Activated CD4-positive, alpha-beta memory T cell treated with anti-CD3 and anti-CD28 coated beads for 36 hours (primary cell): ENCODE measurements around the gene WDFY4. TPM values are rescaled to one million over a fixed set of nuclear protein-coding genes. Genes with fewer than 3 reads are reported as not detected.

Experiments used
- CTCF ChIA-PET: fragments of 350-600 bp; sonication (Branson Sonifier 250); formaldehyde crosslinking; loops from one replicate; lab custom pipeline; 2021; ENCODE audit warnings: antibody characterized with exemption, inconsistent platforms; lab: Charles Lee
- POLR2A ChIA-PET: fragments of 350-600 bp; sonication (Branson Sonifier 250); formaldehyde crosslinking; loops from one replicate; lab custom pipeline; 2021; ENCODE audit warnings: antibody characterized with exemption; lab: Charles Lee
- DNase-seq: peaks from one replicate; pipeline ENCODE4 v3.0.0-alpha.2; 2020
- H3K27ac Mint-ChIP-seq: one replicate; pipeline ENCODE4 v1.8.0; 2021; ENCODE audit warnings: mixed read lengths
- H3K27me3 Mint-ChIP-seq: one replicate; pipeline ENCODE4 v1.8.0; 2021; ENCODE audit warnings: mixed read lengths
- H3K36me3 Mint-ChIP-seq: one replicate; pipeline ENCODE4 v1.8.0; 2021; ENCODE audit warnings: mixed read lengths
- H3K4me1 Mint-ChIP-seq: one replicate; pipeline ENCODE4 v1.8.0; 2021; ENCODE audit warnings: low read depth, mixed read lengths
- H3K4me3 Mint-ChIP-seq: one replicate; pipeline ENCODE4 v1.8.0; 2021; ENCODE audit warnings: mild to moderate bottlenecking, mixed read lengths
- H3K9me3 Mint-ChIP-seq: one replicate; pipeline ENCODE4 v1.8.0; 2021; ENCODE audit warnings: mixed read lengths
- intact Hi-C: fragments of 100-400 bp; cut with micrococcal nuclease; formaldehyde crosslinking; loops from one replicate; pipeline ENCODE4 v1.15.1; 2023
- total RNA-seq, 2 experiments: library from RNA; stranded (reverse); gene quantifications; one replicate each; pipeline ENCODE4 v1.2.3, GENCODE V29; 2021

WDFY4 gene
- total RNA-seq, 2 experiments from 2014 or later: not detected

GRCh38 chr10:48775206-48775517, 90.5 kb downstream of the WDFY4 start:
- H3K4me3 Mint-ChIP-seq: no peak overlapping the region
- intact Hi-C loops: no loop called here
- POLR2A ChIA-PET: no interaction called here
- CTCF ChIA-PET: no interaction called here
- H3K27ac Mint-ChIP-seq: no peak overlapping the region
- H3K27me3 Mint-ChIP-seq: no peaks in the 10 kb centered on the region
- no peaks in the 10 kb centered on the region for H3K36me3 Mint-ChIP-seq
- H3K4me1 Mint-ChIP-seq: no peaks in the 10 kb centered on the region
- H3K9me3 Mint-ChIP-seq: no peaks in the 10 kb centered on the region
- no peak for DNase-seq

GRCh38 chr10:48776005-48776522, 91.4 kb downstream of the WDFY4 start:
- Mint-ChIP-seq H3K4me1 (no peaks in the 10 kb centered on the region), H3K27ac (no peak overlapping the region), H3K9me3 (no peaks in the 10 kb centered on the region), H3K4me3 (no peak overlapping the region), H3K27me3 (no peaks in the 10 kb centered on the region), H3K36me3 (no peaks in the 10 kb centered on the region)
- ChIA-PET POLR2A (no interaction called here), CTCF (no interaction called here)
- intact Hi-C loops: no loop called here
- DNase-seq: no peak

GRCh38 chr10:48776528-48776927, 91.9 kb downstream of the WDFY4 start:
- no peak overlapping the region for H3K4me3 Mint-ChIP-seq
- H3K9me3 Mint-ChIP-seq: no peaks in the 10 kb centered on the region
- DNase-seq: no peak
- ChIA-PET CTCF (no interaction called here), POLR2A (no interaction called here)
- no peaks in the 10 kb centered on the region for H3K27me3 Mint-ChIP-seq
- no peaks in the 10 kb centered on the region for H3K4me1 Mint-ChIP-seq
- intact Hi-C loops: no loop called here
- H3K36me3 Mint-ChIP-seq: no peaks in the 10 kb centered on the region
- H3K27ac Mint-ChIP-seq: no peak overlapping the region

- CTCF ChIA-PET: interaction anchor here (1.5 kb wide), 1 partner anchor 119 kb away, joined by 4 read pairs; no protein-coding TSS in a partner anchor
- H3K9me3 Mint-ChIP-seq: no peaks in the 10 kb centered on the region
- H3K4me1 Mint-ChIP-seq: no peaks in the 10 kb centered on the region
These were observed 92.4 kb downstream of the WDFY4 start for GRCh38 chr10:48777110-48777509.

GRCh38 chr10:48778193-48778857, 93.7 kb downstream of the WDFY4 start:
- no peaks in the 10 kb centered on the region for H3K27me3 Mint-ChIP-seq
- H3K4me1 Mint-ChIP-seq: no peaks in the 10 kb centered on the region
- H3K36me3 Mint-ChIP-seq: no peaks in the 10 kb centered on the region
- ChIA-PET POLR2A (no interaction called here), CTCF (interaction anchor here (1.5 kb wide), 1 partner anchor 120 kb away, joined by 4 read pairs; no protein-coding TSS in a partner anchor)
- intact Hi-C loops: no loop called here
- no peak for DNase-seq
- no peaks in the 10 kb centered on the region for H3K9me3 Mint-ChIP-seq
- no peak overlapping the region for H3K4me3 Mint-ChIP-seq
- no peak overlapping the region for H3K27ac Mint-ChIP-seq

More at GRCh38 chr10:48777110-48777509, 92.4 kb downstream of the WDFY4 start:
- no peaks in the 10 kb centered on the region for H3K27me3 Mint-ChIP-seq
- H3K27ac Mint-ChIP-seq: no peak overlapping the region
- no peak overlapping the region for H3K4me3 Mint-ChIP-seq
- DNase-seq: no peak
- POLR2A ChIA-PET: no interaction called here
- H3K36me3 Mint-ChIP-seq: no peaks in the 10 kb centered on the region
- intact Hi-C loops: no loop called here

GRCh38 chr10:48779077-48779476, 94.4 kb downstream of the WDFY4 start:
- Mint-ChIP-seq H3K27ac (no peak overlapping the region), H3K4me3 (no peak overlapping the region), H3K4me1 (no peaks in the 10 kb centered on the region), H3K27me3 (no peaks in the 10 kb centered on the region), H3K9me3 (no peaks in the 10 kb centered on the region), H3K36me3 (no peaks in the 10 kb centered on the region)
- ChIA-PET CTCF (no interaction called here), POLR2A (no interaction called here)
- DNase-seq: no peak
- intact Hi-C loops: no loop called here

GRCh38 chr10:48779546-48780152, 95.0 kb downstream of the WDFY4 start:
- Mint-ChIP-seq H3K4me1 (no peaks in the 10 kb centered on the region), H3K4me3 (no peak overlapping the region), H3K27me3 (no peaks in the 10 kb centered on the region), H3K9me3 (no peaks in the 10 kb centered on the region), H3K36me3 (no peaks in the 10 kb centered on the region), H3K27ac (no peak overlapping the region)
- DNase-seq: no peak
- intact Hi-C loops: no loop called here
- CTCF ChIA-PET: no interaction called here
- POLR2A ChIA-PET: no interaction called here

- no peaks in the 10 kb centered on the region for H3K27me3 Mint-ChIP-seq
- POLR2A ChIA-PET: no interaction called here
- no peak overlapping the region for H3K4me3 Mint-ChIP-seq
- DNase-seq: no peak
- H3K4me1 Mint-ChIP-seq: no peaks in the 10 kb centered on the region
- no peaks in the 10 kb centered on the region for H3K9me3 Mint-ChIP-seq
- CTCF ChIA-PET: no interaction called here
- H3K36me3 Mint-ChIP-seq: no peaks in the 10 kb centered on the region
- H3K27ac Mint-ChIP-seq: no peak overlapping the region
- intact Hi-C loops: no loop called here
These were observed 95.7 kb downstream of the WDFY4 start for GRCh38 chr10:48780341-48780740.

- Mint-ChIP-seq H3K27me3 (peaks cover 6% of the 10 kb centered on the region), H3K9me3 (no peaks in the 10 kb centered on the region), H3K4me3 (no peak overlapping the region), H3K36me3 (no peaks in the 10 kb centered on the region), H3K27ac (no peak overlapping the region), H3K4me1 (no peaks in the 10 kb centered on the region)
- no peak for DNase-seq
- CTCF ChIA-PET: no interaction called here
- POLR2A ChIA-PET: no interaction called here
- intact Hi-C loops: no loop called here
These were observed 97.7 kb downstream of the WDFY4 start for GRCh38 chr10:48782386-48782785.

GRCh38 chr10:48784031-48784430, 99.4 kb downstream of the WDFY4 start:
- POLR2A ChIA-PET: no interaction called here
- no peaks in the 10 kb centered on the region for H3K36me3 Mint-ChIP-seq
- intact Hi-C loops: no loop called here
- H3K4me3 Mint-ChIP-seq: no peak overlapping the region
- no peak for DNase-seq
- no peaks in the 10 kb centered on the region for H3K4me1 Mint-ChIP-seq
- no peaks in the 10 kb centered on the region for H3K9me3 Mint-ChIP-seq
- H3K27me3 Mint-ChIP-seq: peaks cover 8% of the 10 kb centered on the region
- CTCF ChIA-PET: interaction anchor here (0.6 kb wide), 1 partner anchor 241 kb away, joined by 3 read pairs; no protein-coding TSS in a partner anchor
- no peak overlapping the region for H3K27ac Mint-ChIP-seq

GRCh38 chr10:48785796-48786195, 101.1 kb downstream of the WDFY4 start:
- H3K4me3 Mint-ChIP-seq: no peak overlapping the region
- CTCF ChIA-PET: no interaction called here

GRCh38 chr10:48786606-48787282, 102.1 kb downstream of the WDFY4 start:
- no peak overlapping the region for H3K4me3 Mint-ChIP-seq
- CTCF ChIA-PET: no interaction called here
- no peak for DNase-seq
- no peaks in the 10 kb centered on the region for H3K36me3 Mint-ChIP-seq
- no peaks in the 10 kb centered on the region for H3K4me1 Mint-ChIP-seq
- intact Hi-C loops: no loop called here
- no peaks in the 10 kb centered on the region for H3K9me3 Mint-ChIP-seq
- peaks cover 13% of the 10 kb centered on the region for H3K27me3 Mint-ChIP-seq
- no peak overlapping the region for H3K27ac Mint-ChIP-seq
- POLR2A ChIA-PET: no interaction called here

More at GRCh38 chr10:48785796-48786195, 101.1 kb downstream of the WDFY4 start:
- peaks cover 13% of the 10 kb centered on the region for H3K27me3 Mint-ChIP-seq
- no peak for DNase-seq
- H3K9me3 Mint-ChIP-seq: no peaks in the 10 kb centered on the region
- POLR2A ChIA-PET: no interaction called here
- H3K36me3 Mint-ChIP-seq: no peaks in the 10 kb centered on the region
- intact Hi-C loops: no loop called here
- H3K4me1 Mint-ChIP-seq: no peaks in the 10 kb centered on the region
- no peak overlapping the region for H3K27ac Mint-ChIP-seq
